ENCODE data around the gene MPPED2.

The MPPED2 gene

DNA sequence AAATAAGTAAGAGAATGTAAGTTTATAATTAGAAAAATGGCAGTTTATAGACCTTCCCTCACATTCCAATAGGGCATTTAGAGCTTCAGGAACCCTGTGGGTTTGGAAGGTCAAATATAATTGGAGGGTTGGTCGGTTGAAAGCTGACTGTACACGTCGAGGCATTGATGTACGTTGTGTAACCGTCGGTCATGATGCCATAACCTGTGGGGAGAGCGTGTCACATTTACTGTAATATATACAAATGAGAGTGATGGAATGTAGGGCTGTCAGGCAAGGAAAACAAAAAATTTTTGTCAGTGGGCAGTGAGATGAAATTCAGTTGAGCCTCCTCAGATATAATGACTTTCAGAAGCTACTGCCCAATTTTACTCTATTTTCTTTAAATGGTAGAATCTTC lies 174.8 kb downstream of the MPPED2 start:
- DNase-seq, result no peak

DNA sequence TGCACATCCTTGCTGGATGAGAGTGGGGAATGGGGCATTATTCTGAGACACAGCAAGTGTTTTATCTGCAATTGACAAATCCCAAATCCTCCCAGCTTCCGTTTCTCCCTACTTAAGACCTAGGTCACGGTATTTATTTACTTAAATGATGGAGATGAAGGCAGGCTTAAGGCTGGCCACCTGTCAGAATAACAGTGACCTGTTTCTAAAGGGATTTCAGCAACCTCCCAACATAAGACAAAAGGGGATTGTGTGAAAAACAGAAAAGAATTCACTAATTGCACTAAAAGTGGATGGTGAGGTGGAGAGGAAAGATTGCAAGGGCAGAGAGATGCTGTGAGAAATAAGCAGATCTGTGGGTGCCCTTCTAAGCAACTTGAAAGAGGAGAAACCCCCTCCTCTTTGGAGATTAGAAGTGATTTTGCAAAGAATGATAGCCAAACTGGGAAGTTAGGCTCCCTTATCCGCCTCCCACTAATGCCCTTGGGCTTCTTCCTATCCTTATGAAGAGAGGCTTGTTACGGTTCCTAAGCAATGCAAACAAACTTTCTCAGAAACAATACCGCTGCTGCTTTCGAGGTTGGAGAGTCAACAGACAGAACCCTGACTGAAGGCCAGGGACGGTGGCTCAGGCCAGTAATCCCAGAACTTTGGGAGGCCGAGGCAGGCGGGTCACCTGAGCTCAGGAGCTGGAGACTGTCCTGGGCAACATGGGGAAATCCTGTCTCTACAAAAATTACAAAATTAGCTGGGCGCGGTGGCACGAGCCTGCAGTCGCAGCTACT lies 179.0 kb downstream of the MPPED2 start:
- DNase-seq, result no peak

DNA sequence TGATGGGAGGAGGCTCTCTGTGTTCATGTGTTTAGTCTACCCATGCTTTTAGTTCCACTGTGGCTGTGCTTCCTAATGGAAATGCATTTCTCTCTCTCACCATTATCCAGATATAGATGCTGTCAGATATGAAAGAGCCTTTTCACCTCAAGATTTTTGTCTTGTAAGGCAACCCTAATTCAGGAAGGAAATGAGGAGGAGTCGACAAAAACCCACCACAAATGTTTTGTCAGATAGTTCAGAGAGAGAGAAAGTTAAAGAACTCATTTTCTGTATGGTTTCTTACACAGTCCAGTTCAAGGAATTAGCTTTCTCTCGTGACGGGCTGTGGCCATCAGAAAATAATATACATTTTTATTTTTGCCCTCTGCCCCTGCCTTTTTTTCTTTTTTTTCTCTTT lies 180.8 kb downstream of the MPPED2 start:
- DNase-seq, result no peak

DNA sequence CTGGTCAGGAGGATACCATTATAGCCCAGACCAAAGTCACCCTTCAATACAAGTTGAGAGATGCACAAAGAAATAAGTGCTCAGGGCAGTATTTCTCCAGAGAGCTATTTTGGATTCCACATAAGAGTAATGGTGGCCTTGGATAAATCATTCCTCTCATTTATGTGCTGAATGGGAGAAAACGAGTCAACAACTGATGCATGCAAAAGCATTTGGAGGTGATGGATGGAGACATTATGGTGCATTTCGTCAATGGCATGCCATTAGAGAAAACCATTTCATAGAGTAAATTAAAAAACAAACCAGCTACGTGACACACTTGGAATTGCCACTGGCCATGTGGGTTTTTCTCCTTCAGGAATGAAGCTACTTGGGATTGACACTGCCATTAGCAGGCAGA lies 182.0 kb downstream of the MPPED2 start:
- DNase-seq, result no peak

DNA sequence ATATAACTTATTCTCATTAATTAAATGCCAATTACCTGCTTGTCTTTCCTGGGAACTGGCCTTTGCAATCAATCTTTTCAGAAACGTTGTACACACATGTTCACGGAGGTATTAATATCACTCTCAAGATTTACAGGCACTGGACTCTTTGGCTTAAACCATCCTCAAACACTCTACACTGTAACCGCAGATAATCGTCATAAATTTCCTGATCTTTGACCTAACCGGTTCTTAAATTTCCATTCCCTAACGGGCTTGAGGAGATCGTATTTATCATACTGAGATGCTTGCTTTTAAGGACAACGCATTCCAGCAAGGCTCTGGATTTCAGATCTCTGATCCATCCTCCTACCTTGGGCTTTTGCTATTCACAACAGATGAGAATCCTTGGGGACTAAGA lies 190.4 kb downstream of the MPPED2 start:
- DNase-seq, result no peak

DNA sequence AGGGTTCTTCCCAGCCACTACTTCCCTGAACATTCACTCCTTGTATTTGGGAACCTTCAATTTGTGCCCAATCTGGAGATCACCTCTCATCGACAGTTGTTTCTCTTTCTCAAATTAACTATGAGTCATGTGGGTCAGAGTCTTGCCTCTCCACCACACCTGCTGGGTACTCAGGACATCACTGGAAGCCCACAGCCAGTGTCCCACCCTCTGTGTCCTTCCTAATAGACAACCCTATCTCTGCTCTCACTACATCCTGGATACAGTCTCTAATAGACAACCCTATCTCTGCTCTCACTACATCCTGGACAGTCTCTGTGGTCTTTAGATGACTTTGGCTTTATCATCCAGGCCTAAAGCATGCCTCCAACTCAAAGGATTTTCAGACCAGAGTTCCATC lies 193.1 kb downstream of the MPPED2 start:
- no peak for DNase-seq

DNA sequence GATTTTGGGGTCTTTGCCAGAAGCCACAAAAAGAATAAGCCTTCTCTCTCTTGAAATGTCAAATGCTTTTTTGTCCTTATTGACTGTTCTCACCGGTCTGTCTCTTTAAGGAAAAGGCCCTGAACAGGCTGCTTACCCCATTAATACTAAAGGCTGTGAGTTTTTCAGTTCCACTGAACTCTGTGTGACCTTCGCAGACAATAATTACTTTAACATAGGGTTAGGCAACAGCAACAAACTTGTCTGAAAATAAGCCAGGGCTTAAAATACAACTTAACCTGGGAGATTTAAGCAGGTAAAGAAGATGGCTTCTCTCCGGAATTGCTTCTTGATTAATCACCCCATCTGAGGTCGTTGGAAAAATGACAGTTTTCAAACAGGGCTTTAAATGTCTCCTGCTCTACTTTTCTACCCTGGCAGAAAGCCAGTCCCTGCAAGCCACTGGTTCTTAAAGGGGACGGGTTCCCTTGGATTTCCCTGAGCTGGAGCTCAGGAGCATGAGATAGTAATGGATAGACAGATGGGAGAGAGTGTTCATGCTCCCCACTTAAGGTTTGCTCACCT lies 193.8 kb downstream of the MPPED2 start:
- DNase-seq, result no peak

DNA sequence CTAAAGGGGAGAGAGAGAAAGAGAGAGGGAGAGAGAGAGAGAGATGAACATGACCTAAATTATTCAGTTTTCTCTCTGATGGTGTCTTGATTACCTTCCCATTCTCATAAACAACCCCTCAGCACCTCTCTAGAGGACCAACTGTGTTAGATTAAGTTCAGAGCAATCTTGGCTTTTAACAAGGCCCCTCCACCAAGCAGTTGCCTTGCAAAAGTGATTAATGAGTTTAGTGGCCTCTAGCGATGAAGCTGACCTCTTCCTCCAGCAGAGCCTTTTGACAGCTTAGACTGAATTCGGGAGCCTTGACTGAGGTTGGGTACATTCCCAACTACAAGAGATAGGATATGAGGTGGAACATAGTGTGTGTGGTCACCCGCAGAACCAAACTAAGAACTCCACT lies 197.2 kb downstream of the MPPED2 start:
- DNase-seq, result no peak

DNA sequence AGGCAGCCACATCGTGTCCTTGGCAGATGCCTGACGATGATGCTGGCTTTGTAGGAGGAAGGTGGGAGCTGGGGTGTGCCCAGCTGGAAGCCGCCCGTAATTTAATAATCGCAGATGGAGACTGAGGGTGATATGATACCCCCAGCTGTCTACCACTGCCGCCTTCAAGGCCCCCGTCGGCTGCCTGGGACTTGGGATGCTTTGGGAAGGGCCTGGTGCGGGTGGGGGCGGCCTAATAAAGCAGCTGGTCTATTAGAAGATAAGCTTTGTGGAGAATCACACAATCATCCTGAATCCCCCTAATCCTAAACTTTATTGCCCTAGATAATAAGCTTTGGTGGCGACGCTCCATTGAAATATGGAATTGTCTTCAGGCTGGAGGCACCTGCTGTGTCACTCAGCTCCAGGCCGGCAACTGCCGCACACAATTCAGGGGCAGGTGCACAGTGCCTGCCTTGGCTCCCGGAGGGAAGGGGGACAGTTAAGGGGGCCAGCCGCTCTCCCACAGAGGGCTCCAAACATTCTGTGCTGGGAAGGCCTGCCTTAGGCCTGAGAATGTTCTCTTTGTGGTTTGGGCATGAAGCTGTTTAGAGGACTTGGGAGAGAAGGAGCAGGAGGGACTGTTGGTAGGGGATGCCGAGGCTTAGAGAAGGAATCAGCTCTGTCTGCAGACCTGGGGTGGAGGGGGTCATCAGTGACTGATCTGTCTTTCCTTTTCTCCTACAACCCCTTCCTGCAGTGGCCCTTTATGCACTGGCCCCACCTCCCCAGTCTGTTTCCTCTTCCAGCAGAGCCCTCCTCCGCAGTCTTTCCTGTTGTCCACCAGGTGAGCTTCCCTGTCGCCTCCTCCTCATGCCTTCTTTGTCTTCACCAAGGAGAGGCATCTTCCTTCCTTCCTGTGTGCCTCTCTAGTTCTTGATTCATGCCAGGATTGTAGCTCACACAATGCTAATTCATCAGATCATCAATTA lies 198.0 kb downstream of the MPPED2 start:
- DNase-seq, result no peak

DNA sequence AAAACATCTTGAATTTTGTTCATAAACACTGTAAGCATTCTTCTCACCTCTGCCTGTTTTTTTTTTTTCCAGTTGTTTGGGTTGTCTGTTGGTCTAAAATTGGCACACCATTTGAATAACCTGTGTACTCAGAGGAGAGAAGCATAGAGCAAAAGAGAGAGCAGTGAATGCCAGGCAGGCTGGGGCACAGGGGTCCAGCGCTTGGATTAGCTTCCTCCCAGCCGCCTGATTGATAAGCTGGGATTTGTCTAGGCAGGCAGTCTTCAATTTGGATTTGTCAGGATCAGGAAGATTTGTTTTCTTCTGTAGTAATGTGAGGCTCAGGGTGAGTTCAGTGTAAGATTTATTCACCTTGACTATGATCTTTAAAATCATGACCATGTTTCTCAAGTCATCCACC lies 204.3 kb downstream of the MPPED2 start:
- no peak for DNase-seq

DNA sequence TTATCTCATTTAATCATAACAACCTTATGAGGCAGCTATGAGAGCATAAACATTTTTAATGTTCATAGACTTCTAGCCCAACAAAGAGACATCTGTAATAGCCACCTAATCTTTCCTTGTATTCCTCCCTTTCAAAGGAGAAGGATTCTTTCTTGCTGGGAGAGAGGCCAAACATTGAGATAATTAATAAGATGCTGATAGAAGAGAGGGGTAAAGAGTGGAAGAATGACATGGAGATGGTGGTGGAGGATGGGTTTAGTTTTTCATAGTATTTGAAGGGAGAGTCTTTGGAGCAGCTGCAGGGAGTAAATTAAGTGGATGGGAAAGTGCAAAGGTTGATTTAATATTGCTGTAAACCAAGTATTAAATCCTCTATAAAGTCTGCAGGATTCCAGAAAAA lies 205.3 kb downstream of the MPPED2 start:
- DNase-seq, result no peak

DNA sequence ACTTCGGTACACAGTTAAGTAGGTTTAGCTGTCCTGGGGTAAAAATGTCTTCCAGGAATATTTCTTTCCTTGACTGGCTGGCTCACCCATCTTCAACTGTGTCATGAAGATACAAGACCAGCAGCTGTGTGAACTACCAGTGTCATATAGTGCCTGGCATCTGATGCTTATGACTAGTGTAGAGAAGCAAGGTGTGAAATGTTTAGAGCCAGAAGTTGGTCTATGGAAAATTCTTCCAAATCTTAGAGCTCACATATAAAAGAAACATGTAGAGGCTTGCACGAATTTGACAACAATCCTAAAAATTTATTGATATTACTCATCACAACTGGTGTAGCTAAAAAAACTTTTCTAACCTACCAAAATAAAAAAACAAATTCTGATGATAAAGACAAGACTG lies 208.8 kb downstream of the MPPED2 start:
- no peak for DNase-seq

DNA sequence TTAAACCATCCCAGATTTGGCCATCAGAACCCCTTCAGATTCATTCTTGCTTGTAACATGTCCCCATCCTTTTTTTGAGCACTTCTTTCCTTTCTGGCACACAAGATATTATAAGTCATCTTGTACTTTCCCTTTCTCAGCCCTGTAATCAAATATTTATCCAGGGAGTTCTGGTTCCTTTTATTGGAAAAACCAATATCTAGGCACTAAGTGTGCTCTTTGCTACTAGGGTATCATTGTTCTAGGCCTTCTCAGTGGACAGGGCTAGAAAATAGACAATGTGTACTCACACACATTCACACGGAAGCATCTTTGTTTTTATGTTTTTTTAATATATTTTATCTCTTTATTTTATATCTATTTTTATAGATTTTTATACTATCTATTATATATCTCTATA lies 216.0 kb downstream of the MPPED2 start:
- no peak for DNase-seq

DNA sequence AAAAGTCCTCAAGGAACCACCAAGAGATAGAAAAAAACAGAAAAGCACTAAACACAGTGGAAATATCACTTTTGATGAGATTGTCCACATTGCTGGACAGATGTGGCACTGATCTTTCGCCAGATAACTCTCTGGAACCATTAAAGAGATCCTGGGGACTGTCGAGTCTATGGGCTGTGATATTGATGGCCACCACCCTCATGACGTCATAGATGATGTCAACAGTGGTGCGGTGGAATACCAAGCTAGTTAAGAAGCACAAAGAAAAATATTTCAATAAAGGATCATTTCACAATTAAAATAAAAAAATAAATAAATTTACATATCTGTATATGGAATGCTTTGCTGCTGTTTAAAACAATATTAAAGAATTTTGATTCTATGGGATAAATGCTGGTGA lies 217.8 kb downstream of the MPPED2 start:
- no peak for DNase-seq

DNA sequence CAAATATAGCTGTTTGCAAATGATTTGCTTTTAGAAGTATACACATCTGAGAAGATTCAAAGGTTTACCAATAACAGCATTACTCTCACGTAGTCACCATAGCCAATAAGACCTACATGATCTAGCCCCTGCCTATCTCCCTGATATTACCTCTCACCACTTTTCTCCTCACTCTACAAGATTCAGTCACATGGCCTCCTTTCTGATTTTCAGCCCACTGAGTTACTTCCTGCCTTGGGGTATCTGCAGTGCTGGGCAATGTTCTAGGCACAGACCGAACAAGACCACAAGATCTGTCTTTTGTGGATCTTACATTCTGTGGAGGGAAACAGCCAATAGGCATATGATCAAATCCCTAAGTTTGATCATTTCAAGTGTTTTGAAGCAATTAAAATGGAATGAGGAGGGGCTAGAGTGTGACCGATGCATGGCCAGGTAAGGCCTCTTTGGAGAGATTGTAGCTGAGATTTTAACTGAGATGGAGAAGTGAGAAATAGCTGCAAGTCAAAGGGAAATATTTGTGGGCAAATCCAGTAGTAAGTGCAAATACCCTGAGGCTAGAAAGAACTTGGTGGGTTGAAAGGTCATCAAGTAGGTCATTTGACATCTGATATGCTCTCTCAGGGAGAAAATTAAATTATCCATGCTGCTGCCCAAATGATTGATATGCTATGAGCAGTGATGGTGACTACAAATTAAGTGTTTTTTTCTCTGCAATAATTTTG lies 220.2 kb downstream of the MPPED2 start:
- no peak for DNase-seq

DNA sequence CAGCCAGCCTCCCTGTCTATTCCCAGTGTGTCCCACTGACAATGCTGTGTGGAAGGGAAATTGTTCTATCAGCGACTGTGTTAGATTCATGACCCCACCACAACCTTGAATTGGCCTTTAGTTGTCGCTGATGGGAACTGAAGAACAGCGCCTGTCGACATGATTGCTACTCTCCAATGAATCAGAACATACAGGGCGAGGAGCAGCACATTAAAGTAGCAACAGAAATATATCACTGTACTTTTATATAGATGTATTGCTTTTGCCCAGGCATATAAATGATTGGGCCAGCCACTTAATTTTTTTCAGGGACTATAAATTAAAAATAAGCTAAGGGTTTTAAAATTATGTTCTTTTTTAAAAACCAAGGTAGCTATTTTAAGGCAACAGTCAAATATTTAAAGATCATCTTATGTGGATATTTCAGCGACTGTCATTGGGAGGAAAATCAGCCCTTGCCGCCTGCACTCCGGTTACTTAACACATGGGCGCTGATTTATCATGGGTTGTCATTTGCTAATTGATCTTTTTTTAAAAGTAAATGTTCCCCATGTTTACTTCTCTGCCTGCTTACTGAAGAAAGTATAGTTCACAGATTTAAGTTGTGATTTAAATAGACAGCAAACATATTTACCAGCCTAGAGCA lies 221.2 kb downstream of the MPPED2 start:
- DNase-seq, result no peak

DNA sequence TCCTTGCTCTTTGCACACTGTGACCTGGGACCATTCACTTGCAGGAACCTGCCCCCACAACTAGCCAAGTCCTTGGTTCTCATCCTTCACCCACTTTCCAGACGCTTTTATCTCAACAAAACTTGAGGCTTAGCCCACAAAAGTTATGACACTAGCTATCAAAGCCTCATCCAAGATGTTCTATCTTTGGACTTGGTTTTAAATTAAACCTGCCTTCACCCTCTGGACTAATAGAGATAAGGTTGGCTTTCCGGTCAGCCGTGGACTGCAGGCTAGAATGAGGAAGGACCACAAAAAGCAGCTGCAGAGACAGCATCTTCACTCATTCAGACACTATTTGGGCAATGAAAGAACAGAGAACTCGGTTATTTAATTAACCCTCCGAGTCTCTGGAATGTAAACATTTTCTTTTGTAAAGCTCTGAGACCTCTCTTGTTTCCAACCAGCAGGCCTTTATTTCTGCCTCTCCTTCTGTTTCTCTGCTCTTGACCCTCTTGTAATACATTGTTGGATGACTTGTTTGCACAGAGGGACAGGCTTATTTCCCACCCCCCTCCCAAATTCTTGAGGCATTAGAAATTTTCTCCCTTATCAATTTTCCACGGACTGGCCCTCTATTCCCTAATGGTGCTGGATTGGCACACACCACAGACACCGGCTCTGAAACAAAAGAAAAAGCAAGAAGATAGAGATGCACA lies 221.9 kb downstream of the MPPED2 start:
- no peak for DNase-seq

DNA sequence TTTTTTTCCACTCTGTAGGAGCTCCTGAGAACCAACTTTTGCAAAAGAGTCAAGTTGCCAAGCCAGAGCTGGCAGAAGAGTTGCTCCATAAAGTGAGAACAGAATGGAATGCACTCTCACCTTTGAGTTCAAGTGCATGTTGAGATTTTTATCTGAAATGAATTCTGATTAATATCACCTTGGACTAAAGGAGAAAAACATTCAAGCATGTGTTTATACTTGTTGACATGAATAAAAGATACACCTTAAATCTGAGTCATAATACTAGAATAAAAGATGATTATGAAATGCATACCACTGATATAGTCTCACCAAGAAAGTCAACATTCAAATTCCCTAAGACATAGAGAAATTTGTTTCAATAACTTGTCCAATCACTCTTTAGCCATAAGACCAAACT lies 225.4 kb downstream of the MPPED2 start:
- no peak for DNase-seq

Measured in inflammatory macrophage (primary cell).